ENCODE data around the gene FIGLA.
"Not testable (repeated sequence)": the region's sequence is repeated elsewhere in the genome, so short reads cannot be mapped to it uniquely, and the experiment has no call there.

The FIGLA gene

DNA sequence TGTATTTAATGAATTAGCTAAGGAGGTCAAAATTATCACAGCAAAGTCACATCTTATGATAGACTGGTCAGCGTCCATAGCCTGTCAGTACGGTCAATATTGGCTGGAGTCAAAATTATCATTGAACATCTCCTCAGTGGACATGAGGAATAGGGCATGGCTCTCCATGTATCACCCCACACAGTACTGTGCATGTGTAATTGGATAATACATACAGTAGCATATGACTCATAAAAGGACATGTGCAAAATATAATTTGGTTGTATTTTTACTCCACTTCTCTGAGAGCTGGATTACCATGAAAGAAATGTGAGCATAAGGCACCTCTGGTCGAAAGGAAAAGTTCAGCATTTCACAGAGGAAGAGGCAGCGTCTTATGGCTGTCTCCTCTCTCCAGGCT lies 47.4 kb downstream of the FIGLA start:
- no peak for DNase-seq

DNA sequence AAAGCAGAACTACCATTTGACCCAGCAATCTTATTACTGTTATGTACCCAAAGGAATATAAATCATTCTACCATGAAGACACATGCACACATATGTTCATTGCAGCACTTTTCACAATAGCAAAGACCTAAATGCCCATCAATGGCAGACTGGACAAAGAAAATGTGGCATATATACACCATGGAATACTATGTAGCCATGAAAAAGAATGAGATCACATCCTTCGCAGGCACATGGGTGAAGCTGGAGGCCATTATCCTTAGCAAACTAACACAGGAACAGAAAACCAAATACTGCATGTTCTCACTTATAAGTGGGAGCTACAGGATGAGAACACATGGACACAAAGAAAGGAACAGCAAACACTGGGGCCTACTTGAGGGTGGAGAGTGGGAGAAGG lies 51.0 kb downstream of the FIGLA start:
- not testable (repeated sequence) for DNase-seq

DNA sequence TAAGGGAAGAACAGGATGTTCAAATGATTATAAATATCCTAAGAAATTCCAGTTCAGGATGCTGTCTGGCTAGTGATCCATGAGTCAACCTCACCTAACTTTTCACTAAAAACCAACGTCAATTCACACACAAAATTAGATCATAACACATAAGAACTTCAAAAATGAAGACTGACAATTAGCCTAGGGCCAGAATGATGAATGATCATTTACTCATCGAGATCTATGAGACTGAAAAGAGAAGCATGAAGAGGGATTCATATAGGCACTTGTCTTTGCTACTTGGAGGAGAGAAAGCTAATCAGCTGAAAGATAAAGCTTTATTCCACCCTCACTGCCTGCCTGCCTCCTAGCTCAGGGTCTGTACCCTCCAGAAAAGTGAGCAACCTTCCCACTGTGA lies 52.3 kb downstream of the FIGLA start:
- DNase-seq = no peak

DNA sequence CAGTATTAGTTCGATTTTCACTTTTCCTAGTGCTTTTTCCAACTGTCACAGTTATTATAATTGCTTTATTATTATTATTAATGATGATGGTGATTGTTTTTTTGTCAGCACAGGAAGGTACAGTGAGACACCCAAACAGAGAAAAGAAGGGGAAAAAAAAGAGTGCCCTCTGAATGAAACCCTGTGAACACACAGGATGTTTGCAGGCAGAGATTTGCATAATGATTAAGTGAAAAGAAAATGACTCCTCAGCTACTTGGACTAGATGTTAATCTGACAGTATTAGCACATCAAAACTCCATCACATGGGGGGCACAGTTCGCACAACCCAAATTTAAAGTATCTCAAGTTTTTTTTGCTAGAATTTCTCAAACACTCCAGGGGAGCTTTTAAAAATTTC lies 55.4 kb downstream of the FIGLA start:
- no peak for DNase-seq

DNA sequence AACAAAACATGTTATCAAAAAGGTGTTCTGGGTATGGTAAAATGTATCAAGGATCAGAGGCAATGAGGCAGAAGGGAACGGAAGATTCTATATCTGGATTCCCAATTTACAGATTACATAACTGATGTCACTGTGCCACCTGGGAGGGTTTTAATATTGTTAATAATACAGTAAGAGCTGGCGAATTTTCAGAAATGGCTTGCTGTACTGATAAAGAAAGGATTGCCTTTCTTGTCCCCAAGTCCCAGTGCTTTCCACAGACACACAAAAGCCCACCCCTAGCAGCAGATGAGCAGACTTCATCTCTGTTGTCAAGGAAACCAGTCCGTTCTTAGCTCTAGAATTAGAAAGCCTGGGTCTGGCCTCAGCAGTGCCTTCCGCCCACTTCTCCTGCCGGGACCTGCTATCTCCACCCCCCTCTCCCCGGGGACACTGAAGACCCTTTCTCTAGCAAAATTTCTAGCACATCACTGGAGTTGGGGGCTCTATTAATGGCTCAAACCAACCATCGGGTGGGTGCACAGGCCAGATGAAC lies 56.7 kb downstream of the FIGLA start:
- DNase-seq = no peak

DNA sequence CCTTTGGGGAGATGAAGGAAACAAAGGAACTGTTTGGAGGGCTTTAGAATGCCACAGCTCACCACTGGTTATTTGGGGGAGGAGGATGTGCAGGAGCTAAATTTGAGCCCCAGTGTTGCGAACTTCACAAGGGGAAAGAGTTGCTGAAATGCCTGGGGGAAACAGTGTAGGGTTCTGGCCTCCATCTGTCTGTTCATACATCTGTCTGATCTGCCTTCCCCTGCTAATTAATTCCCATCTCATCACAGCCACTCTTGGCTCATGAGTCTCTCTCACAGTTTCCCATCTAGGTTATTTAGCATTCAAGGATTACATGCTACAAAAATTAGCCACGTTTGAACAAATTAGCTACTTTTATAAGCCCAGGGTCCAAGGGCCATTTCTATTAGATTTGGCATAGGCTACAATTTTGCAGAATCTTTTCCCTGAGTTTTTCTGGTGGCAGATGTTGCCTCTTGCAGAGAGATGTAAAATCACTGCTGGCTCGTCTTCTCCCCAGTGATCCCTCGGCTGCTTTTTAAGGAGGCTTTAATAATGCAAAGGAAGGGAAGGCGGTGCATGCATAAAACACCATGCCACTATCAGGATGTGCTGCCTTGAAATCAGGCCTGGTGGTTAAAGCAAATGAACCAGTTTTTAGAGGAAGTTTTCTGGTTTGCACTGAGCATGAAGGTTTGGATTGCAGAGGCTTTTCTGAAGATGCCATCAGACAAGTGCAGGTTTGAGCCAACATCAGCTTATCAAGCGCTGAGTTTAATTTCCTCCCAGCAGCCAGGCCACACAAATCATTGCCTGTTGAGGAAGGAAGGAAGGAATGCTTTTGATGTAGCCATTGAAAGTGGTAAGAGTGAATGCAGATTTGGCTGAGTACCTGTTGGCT lies 57.4 kb downstream of the FIGLA start:
- no peak for DNase-seq

DNA sequence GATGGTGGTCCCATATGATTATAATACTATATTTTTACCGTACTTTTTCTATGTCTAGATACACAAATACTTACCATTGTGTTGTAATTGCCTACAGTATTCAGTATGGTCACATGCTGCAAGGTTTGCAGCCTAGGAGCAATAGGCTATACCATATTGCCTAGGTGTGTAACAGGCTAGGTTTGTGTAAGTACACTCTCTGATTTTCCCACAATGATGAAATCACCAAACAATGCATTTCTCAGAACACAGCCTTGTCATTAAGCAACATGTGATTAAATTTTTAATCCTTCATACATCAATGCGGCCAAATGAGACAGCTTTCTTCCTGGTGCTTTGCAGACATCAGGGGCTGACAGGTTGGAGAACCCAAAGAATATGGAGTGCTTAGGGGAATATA lies 59.7 kb downstream of the FIGLA start:
- no peak for DNase-seq

DNA sequence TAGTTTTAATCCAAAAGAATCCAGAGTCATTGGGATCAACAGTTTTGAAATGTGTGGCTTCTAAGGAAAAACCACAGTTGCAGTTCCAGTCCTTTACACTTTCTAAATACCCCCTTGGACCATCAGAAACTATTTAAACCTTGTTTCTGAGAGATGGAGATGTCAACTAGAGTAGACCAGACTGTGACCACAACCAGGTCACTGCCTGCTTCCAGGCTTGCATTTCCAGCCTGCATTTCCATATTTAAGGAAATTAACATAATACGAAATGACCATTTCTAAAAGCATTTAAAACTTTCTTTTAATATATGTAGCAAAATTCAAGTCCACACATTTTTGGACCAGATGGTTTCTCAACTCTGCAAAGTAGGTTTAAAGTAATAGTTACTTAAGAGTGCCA lies 60.8 kb downstream of the FIGLA start:
- no peak for DNase-seq

DNA sequence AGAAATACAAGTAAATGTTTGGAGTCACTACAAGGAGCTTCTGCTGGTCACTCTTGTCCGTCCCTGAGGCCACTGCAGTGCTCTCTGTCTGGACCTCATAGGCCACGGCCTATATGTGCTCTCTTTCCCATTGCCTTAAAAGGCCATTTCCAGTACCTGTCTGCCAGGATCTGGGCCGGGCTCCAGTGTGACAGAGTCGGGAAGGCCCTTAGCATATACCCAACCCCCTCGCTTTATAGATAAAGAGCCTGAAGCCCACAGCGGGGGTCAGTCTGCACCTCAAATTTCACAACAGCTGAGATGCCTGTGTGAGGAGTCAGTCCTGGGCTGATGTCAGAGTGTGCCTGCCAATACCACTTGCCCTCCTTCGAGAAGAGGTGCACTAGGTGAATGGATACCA lies 62.3 kb downstream of the FIGLA start:
- no peak for DNase-seq
